ENCODE results near the gene SLC12A7. TPM values are rescaled to one million over a fixed set of nuclear protein-coding genes. Genes with fewer than 3 reads are reported as not detected.

The SLC12A7 gene
- total RNA-seq, 2 donors from 2014 or later = 18.4 to 34.6 TPM

- Histone ChIP-seq H3K4me3 (no peak overlapping the region), H3K4me1 (ENCODE audit: control insufficient read depth in 1 of 2, low read depth in 2 of 2) (no peaks in the 10 kb centered on the region), H3K27me3 (replicated peaks; ENCODE audit: insufficient read depth) (peaks cover 3% of the 10 kb centered on the region), H3K36me3 (no peaks in the 10 kb centered on the region), H3K27ac (no peak overlapping the region), H3K9me3 (no peaks in the 10 kb centered on the region)
- no peak for DNase-seq (ENCODE audit: low spot score)
- TF ChIP-seq CTCF (IDR thresholded peaks at IDR 0.05) = no peak
- no peak for ATAC-seq (ENCODE audit: insufficient number of reproducible peaks, low FRiP score, low read depth)
These were observed 45.0 kb upstream of the SLC12A7 start for GRCh38 chr5:1156754-1157460.

GRCh38 chr5:1156033-1156753 lies 44.3 kb upstream of the SLC12A7 start:
- H3K27me3 ChIP-seq (replicated peaks; ENCODE audit: insufficient read depth) = peaks cover 3% of the 10 kb centered on the region
- H3K36me3 ChIP-seq = no peaks in the 10 kb centered on the region
- no peaks in the 10 kb centered on the region for H3K9me3 ChIP-seq
- H3K4me1 ChIP-seq (ENCODE audit: control insufficient read depth in 1 of 2, low read depth in 2 of 2) = no peaks in the 10 kb centered on the region
- no peak overlapping the region for H3K4me3 ChIP-seq
- no peak for TF ChIP-seq CTCF (IDR thresholded peaks at IDR 0.05)
- no peak overlapping the region for H3K27ac ChIP-seq
- DNase-seq (ENCODE audit: low spot score) (no peak), ATAC-seq (ENCODE audit: insufficient number of reproducible peaks, low FRiP score, low read depth) (no peak)

GRCh38 chr5:1155191-1156032 lies 43.5 kb upstream of the SLC12A7 start:
- Histone ChIP-seq H3K27ac (no peak overlapping the region), H3K4me1 (ENCODE audit: control insufficient read depth in 1 of 2, low read depth in 2 of 2) (no peaks in the 10 kb centered on the region), H3K9me3 (no peaks in the 10 kb centered on the region), H3K36me3 (no peaks in the 10 kb centered on the region), H3K4me3 (no peak overlapping the region), H3K27me3 (replicated peaks; ENCODE audit: insufficient read depth) (peaks cover 4% of the 10 kb centered on the region)
- TF ChIP-seq CTCF (IDR thresholded peaks at IDR 0.05) = no peak
- ATAC-seq (ENCODE audit: insufficient number of reproducible peaks, low FRiP score, low read depth) = no peak
- DNase-seq (ENCODE audit: low spot score) = no peak

GRCh38 chr5:1153428-1153827 lies 41.6 kb upstream of the SLC12A7 start:
- ATAC-seq (ENCODE audit: insufficient number of reproducible peaks, low FRiP score, low read depth) = no peak

More at GRCh38 chr5:1153428-1153827, 41.6 kb upstream of the SLC12A7 start:
- DNase-seq (ENCODE audit: low spot score) = no peak
- Histone ChIP-seq H3K36me3 (no peaks in the 10 kb centered on the region), H3K9me3 (no peaks in the 10 kb centered on the region), H3K4me1 (ENCODE audit: control insufficient read depth in 1 of 2, low read depth in 2 of 2) (no peaks in the 10 kb centered on the region), H3K27me3 (replicated peaks; ENCODE audit: insufficient read depth) (peaks cover 6% of the 10 kb centered on the region), H3K4me3 (no peak overlapping the region), H3K27ac (no peak overlapping the region)
- TF ChIP-seq CTCF (IDR thresholded peaks at IDR 0.05) = no peak
